GM19099 (cell line): ENCODE data around the gene MED28.

ENCODE experiments used
- POLR2A ChIP-seq: IDR thresholded peaks from 3 replicates; pipeline ENCODE4 v1.6.1; 2011; ENCODE audit warnings: low read depth; ENCODE audit not compliant: insufficient read length; ENCODE audit errors: extremely low read depth

Gene MED28

DNA sequence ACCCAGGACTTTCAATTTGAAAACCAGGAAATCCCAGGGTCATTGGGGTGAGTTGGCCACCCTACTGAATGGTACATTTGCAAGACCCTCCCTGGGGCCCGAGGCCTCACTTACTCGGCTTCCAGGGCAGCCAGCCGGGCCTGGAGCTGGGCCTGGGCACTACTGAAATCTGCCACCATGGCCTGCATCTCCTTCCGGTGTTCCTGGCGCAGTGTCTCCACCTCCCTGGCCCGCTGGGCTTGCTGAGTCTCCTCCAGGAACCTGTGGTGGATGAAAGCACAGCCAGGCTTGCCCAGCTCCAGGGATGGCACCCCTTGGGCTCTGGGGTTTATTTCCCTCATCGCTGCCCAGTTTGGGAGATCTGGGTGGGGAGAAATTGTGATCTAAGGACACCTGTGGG is 24.7 kb downstream of the MED28 start:
- TF ChIP-seq POLR2A, result no peak

DNA sequence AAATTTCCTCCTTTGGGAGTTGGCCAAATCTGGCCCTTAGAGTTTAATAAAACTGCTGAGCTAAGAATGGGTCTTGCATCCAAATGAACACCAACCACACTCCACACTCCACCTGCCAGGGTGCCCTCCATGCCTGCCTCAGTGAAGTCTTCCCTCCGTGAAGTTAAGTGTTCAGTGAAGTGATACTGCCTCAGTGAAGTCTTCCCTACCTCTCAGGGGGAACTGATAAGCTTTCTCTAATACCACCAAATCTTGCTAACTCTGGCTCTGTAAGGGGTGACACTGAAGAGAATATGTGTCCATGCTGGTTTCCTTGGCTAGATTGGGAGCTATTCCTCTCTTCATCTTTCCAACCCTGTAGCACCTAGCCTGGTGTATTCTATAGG is 27.9 kb downstream of the MED28 start:
- no peak for TF ChIP-seq POLR2A

DNA sequence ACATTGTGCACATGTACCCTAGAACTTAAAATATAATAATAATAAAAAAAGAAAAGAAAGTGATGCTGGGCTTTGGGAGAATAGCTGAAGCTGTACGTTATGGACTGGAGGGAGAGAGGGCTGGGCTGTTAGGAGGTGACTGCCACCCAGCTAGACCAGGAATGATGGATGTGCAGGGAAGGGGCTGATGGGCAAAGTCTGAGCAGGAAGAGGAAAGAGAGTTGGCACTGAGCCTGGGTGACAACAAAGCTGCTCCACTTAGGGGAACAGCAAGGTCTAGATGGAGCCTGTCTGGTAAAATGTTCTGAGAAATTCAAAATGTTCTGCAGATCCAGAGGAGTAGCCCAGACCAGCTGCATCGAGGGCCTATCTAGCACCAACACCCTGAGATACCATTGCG is 32.3 kb downstream of the MED28 start:
- no peak for TF ChIP-seq POLR2A

DNA sequence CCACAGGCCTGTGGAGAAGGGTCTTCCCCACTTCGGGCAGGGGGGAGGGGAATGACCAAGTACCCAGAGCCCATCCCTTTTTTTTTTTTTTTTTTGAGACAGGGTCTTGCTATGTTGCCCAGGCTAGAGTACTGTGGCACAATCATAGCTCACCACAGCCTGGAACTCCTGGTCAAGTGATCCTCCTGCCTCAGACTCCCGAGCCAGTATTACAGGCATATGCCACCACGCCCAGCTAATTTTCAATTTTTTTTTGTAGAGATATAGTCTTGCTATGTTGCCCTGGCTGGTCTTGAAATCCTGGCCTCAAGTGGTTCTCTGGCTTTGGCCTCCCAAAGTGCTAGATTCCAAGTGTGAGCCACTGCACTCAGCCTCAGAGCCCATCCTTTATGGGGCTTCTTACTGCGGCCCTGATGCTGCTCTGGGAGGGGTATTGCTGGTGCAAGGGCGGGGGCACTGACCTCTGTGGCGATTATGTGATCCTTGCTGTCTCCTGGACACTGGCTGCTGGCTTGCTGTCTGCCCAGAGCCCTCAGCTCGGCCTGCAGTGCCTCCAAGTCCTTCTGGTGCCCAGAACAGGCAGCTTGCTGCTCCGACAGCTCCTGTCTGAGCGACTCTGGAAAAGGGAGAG is 32.9 kb downstream of the MED28 start:
- TF ChIP-seq POLR2A, result no peak

DNA sequence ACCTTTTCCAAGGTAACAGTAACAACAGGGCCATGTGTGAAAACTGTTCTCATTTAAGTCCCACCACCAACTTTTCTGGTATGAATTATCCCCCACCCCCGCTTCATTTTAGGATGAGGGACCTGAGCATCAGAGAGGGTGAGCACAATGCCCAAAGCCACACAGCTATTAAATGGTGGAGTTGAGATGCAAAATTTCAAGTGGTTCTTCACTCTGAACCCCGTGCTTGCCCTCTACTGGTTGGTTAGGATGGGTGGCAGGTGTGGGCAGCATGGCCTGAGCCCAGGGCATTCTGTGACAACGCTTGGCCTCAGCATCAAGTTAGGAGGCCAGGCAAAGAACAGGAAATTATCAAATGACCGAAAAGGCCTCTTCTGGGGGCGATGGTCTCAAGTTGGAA is 33.5 kb downstream of the MED28 start:
- no peak for TF ChIP-seq POLR2A

DNA sequence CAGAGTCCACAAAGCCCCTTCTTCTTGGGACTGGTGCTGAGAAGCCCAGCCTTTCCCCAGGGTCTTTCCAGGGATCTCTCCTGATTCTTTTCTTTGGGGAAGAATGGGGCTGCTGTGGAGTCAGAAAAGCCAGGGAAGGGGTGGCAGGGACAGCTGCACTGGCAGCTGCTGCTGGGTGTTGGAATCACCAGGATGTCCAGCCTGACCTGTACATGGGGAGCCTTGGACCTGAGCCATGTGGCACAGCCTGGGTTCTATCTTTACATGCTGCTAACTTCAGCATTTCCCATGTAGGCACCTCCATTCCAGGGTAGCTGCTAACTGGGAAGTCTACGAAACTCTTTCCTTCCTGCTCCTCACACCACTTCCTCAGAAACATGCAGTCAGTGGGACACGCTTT is 36.0 kb downstream of the MED28 start:
- no peak for TF ChIP-seq POLR2A

DNA sequence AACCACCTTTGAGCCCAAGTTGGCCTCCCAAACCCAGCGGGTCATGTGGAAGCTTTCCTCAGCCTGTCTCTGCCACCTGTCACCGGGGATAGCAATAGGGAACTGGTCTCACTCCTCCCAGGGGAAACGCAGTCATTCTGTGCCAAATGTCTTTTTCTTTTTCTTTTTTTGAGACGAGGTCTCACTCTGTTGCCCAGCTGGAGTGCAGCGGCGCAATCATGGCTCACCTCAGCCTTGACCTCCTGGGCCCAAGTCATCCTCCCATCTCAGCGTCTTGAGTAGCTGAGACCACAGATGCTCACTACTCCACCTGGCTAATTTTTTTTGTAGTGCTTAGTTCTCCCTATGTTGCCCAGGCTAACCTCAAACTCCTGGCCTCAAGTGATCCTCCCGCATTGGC is 40.3 kb downstream of the MED28 start:
- TF ChIP-seq POLR2A, result no peak

DNA sequence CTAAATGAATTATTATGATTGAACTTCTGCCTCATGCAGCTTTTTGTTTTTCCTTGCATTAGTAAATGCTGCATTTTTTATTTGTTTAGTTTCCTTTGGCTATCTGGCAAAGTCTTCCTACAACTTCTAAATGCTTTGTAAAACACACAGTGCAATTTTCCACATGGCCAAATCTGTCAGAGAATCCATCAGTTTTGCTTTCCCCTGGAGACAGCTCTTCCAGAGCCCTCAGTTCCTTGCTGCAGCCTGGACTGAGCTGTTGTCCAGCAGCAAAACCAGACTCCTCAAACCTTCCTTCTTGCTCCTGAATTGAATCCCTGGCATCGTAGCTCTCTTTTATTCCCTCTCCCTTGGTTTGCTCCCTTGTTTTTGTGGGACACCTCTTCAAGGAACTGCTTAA is 42.6 kb downstream of the MED28 start:
- no peak for TF ChIP-seq POLR2A

DNA sequence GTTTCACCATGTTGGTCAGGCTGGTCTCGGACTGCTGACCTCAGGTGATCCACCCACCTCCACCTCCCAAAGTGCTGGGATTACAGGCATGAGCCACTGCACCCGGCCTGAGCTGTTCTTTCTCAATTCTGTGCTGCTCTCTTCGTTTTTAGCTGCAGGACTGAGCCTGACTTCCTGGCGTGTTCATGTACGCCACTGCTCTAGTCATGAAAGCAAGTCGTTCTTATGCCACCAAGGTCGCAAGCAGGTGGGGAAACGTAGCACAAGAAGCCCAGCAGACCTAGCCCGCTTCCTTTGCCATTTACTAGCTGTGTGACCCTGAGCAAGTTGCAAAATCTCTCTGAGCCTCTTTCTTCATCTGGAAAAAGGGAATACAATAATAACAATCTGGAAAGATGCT is 43.4 kb downstream of the MED28 start:
- TF ChIP-seq POLR2A, result no peak

DNA sequence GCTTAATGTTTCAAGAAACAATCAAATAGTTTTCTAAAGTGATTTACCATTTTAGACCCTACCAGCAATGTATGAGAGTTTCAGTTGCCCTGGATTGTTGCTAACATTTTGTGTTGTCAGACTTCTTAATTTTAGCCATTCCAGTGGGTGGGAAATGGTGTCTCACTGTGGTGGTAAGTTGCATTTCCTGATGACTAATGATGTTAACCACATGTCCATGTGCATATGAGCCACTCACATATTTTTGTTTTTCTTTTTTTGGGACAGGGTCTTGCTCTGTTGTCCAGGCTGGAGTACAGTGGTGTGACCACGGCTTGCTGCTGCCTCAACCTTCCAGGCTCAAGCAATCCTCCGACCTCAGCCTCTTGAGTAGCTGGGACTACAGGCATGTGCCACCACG is 48.3 kb downstream of the MED28 start:
- TF ChIP-seq POLR2A, result no peak

DNA sequence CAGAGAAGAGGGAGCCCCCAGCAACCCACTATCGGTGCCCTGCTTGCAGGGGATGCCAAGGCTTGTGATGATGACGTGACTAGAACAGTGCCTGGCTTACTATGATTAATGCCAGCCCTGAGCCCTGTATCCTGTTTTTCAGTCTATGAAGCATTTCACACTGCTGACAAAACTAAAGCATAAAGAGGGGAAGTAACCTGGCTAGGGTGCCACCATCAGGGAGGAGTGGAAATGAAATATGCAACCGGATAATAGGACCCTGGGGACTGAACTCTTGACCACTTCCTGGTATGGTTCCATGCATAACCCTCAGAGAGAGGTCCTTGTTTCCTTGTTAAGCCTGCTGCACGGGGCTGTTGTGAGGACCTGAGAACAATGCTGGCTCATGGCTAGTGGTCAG is 50.3 kb downstream of the MED28 start:
- TF ChIP-seq POLR2A, result no peak

DNA sequence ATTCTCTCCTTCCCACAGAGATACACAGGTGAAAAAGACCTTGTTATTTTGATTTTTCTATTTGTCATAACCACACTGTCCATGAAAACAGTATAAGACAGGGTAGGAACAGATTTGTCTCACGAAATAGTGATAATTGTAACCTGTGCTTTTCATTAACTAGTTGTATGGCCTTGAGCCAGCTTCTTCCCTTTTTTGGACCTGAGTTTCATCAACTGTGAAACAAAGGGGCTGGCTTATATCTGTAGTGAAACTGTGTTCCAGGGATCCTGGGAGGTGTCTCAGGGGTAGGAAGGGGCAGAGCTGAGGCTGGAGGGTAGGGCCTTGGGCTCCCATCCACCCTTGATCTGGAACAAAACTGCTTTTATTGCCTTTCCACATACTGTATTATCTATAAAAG is 50.9 kb downstream of the MED28 start:
- TF ChIP-seq POLR2A, result no peak

DNA sequence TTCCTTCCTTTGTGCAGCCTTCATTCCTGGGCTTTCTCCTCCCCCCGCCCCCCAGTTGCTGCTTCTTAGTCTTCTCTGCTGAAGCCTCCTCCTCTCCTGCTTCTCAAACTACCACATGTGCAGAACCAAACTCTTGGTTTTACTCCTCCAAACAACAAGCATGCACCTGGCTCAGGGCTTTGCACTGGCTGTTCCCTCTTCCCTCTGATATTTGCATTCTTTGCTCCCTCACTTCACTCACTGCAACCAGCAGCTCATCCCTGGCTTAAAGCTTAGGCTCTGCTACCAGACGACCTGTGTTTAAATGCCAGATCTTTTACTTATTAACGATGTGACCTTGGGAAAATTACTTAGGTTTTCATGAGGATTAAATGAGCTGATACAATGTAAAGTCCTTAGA is 51.4 kb downstream of the MED28 start:
- no peak for TF ChIP-seq POLR2A

DNA sequence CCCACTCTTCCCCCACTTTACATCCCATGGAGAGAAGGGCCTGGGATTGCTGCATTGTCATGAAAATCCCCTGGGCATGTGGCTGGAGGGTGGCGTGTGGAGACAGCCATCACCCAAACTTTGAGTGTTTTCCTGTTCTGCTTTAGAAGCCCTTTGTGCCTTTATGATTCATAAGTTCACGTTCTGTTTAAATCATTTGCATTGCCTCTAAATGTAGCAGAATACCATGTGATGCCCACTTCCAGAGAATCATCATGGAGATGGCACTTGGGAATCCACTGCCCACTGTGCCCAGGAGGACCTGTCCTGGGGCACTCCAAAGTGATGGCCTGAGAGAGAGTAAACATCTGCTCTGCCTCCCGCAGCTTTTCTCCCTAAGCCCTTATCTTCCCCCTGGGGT is 52.8 kb downstream of the MED28 start:
- no peak for TF ChIP-seq POLR2A

DNA sequence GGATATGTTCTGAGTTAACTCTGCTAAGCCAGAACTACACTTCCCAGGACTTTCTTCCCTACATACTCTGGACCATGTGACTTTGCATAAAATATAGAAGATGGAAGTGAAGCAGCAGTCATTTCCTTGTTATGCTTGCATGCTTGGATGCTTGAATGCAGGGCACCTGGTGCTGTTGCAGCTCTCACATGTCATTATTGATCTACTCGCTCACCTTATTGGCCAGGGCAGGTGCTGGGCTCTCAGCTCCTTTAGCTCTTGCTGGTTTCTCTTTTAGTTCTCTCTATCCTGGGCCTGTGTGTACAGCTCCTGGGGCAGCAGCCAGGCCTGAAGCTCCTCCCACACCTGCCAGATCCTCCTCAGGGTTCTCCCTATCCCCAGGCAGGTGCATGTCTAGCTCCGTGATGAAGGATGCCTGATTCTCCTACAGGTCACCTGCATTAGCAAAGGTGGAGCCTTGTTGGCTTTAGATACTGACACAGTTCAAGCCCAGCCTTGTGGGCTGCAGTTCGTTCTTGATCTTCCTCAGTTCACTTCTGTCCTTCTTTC is 53.3 kb downstream of the MED28 start:
- no peak for TF ChIP-seq POLR2A

DNA sequence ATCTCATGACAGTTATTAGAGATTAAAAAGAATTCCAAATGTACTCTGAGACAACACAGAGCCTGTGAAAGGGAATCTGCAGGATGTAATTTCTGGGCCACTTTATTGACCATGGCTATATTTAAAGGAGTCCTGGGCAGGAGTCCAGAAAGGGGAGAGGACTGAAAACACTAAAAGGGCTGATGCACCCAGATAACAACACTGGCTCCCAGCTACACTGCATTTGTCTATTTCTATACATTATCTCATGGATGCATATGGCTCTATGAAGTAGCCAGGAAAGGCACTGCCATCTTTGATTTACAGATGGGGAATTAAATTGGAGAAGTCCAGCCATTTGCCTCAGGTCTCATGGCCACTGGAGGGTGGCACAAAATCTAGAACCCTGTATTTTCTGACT is 56.0 kb downstream of the MED28 start:
- no peak for TF ChIP-seq POLR2A
